ENCODE data around the gene SYTL3. TPM values are rescaled to one million over a fixed set of nuclear protein-coding genes. Genes with fewer than 3 reads are reported as not detected.
"Not testable (repeated sequence)": the region's sequence is repeated elsewhere in the genome, so short reads cannot be mapped to it uniquely, and the experiment has no call there.

The SYTL3 gene
- polyA plus RNA-seq, 1 donor (not counting 4 experiments of a cell fraction or from before 2014, with no cell fraction given): 1.4 TPM

- dilution Hi-C loops (cut with MboI; ENCODE audit: extremely low pct_ligation_motif_present, low sequenced_read_pairs): no loop called here
- no peaks in the 10 kb centered on the region for H3K27me3 ChIP-seq (ENCODE audit: control insufficient read depth, extremely low read depth, insufficient read depth, low read length)
- H2AFZ ChIP-seq (ENCODE audit: control insufficient read depth, low read length): no peak overlapping the region
- no peak overlapping the region for H3K4me3 ChIP-seq (ENCODE audit: control insufficient read depth in 2 of 3, extremely low read depth in 1 of 3, insufficient read depth in 2 of 3, low read depth in 1 of 3, low read length in 3 of 3)
- peak overlapping the region; percentile 22 for H3K27ac ChIP-seq (ENCODE audit: control insufficient read depth, insufficient read depth, low read length)
- peaks cover 41% of the 10 kb centered on the region for H3K4me1 ChIP-seq (ENCODE audit: control insufficient read depth, extremely low read depth, insufficient read depth, low read length)
- no peak overlapping the region for H3K4me2 ChIP-seq (ENCODE audit: control insufficient read depth, extremely low read depth, insufficient read depth, low read depth, low read length)
- no peaks in the 10 kb centered on the region for H3K9me1 ChIP-seq (ENCODE audit: control insufficient read depth, extremely low read depth, insufficient read depth, low read length)
- peaks cover 18% of the 10 kb centered on the region for H3K79me2 ChIP-seq (ENCODE audit: control insufficient read depth, insufficient read depth, low read length)
- FAIRE-seq: no peak
- TF ChIP-seq EZH2 (IDR thresholded peaks at IDR 0.05; ENCODE audit: low read length) (no peak), CTCF (optimal IDR thresholded peaks at IDR 0.05 in 1 of 3, IDR thresholded peaks at IDR 0.05 in 1 of 3, conservative IDR thresholded peaks at IDR 0.05 in 1 of 3; ENCODE audit: extremely low read depth in 1 of 3, insufficient read depth in 2 of 3, low read length in 3 of 3) (no peak)
- H3K9ac ChIP-seq (ENCODE audit: control insufficient read depth, extremely low read depth, insufficient read depth, low read length): no peak overlapping the region
- DNase-seq (ENCODE audit: low read depth, low spot score): no peak
- no peaks in the 10 kb centered on the region for H4K20me1 ChIP-seq (ENCODE audit: control insufficient read depth, extremely low read depth, insufficient read depth, low read length)
- no peaks in the 10 kb centered on the region for H3K9me3 ChIP-seq (ENCODE audit: control insufficient read depth, low read depth, low read length)
- no peaks in the 10 kb centered on the region for H3K36me3 ChIP-seq (ENCODE audit: control insufficient read depth in 2 of 2, extremely low read depth in 1 of 2, insufficient read depth in 2 of 2, low read length in 2 of 2)
Measured at GRCh38 chr6:158647501-158647900, 2.4 kb upstream of the SYTL3 start.

- Histone ChIP-seq H3K36me3 (ENCODE audit: control insufficient read depth in 2 of 2, extremely low read depth in 1 of 2, insufficient read depth in 2 of 2, low read length in 2 of 2) (no peaks in the 10 kb centered on the region), H3K27ac (ENCODE audit: control insufficient read depth, insufficient read depth, low read length) (peak overlapping the region; percentile 83), H3K4me2 (ENCODE audit: control insufficient read depth, extremely low read depth, insufficient read depth, low read depth, low read length) (peak overlapping the region; percentile 77), H4K20me1 (ENCODE audit: control insufficient read depth, extremely low read depth, insufficient read depth, low read length) (no peaks in the 10 kb centered on the region), H3K9me1 (ENCODE audit: control insufficient read depth, extremely low read depth, insufficient read depth, low read length) (no peaks in the 10 kb centered on the region), H3K4me1 (ENCODE audit: control insufficient read depth, extremely low read depth, insufficient read depth, low read length) (peaks cover 35% of the 10 kb centered on the region), H3K4me3 (ENCODE audit: control insufficient read depth in 2 of 3, extremely low read depth in 1 of 3, insufficient read depth in 2 of 3, low read depth in 1 of 3, low read length in 3 of 3) (peak overlapping the region in 2 of 3 experiments; percentile 5 to 31), H3K27me3 (ENCODE audit: control insufficient read depth, extremely low read depth, insufficient read depth, low read length) (no peaks in the 10 kb centered on the region), H2AFZ (ENCODE audit: control insufficient read depth, low read length) (peak overlapping the region; percentile 44), H3K9me3 (ENCODE audit: control insufficient read depth, low read depth, low read length) (no peaks in the 10 kb centered on the region), H3K9ac (ENCODE audit: control insufficient read depth, extremely low read depth, insufficient read depth, low read length) (peak overlapping the region; percentile 67), H3K79me2 (ENCODE audit: control insufficient read depth, insufficient read depth, low read length) (peaks cover 8% of the 10 kb centered on the region)
- peak; percentile 72 for FAIRE-seq
- dilution Hi-C loops (cut with MboI; ENCODE audit: extremely low pct_ligation_motif_present, low sequenced_read_pairs): no loop called here
- peak; percentile 46 for DNase-seq (ENCODE audit: low read depth, low spot score)
- TF ChIP-seq EZH2 (IDR thresholded peaks at IDR 0.05; ENCODE audit: low read length): no peak
- TF ChIP-seq CTCF (optimal IDR thresholded peaks at IDR 0.05 in 1 of 3, IDR thresholded peaks at IDR 0.05 in 1 of 3, conservative IDR thresholded peaks at IDR 0.05 in 1 of 3; ENCODE audit: extremely low read depth in 1 of 3, insufficient read depth in 2 of 3, low read length in 3 of 3): no peak
Measured at GRCh38 chr6:158648682-158649131, 1.1 kb upstream of the SYTL3 start.

- dilution Hi-C loops (cut with MboI; ENCODE audit: extremely low pct_ligation_motif_present, low sequenced_read_pairs); FAIRE-seq: not testable (repeated sequence)
Measured at GRCh38 chr6:158651981-158652737, 2.3 kb downstream of the SYTL3 start.

More at GRCh38 chr6:158651981-158652737, 2.3 kb downstream of the SYTL3 start:
- H2AFZ ChIP-seq (ENCODE audit: control insufficient read depth, low read length); H3K9ac ChIP-seq (ENCODE audit: control insufficient read depth, extremely low read depth, insufficient read depth, low read length); DNase-seq (ENCODE audit: low read depth, low spot score); H3K36me3 ChIP-seq (ENCODE audit: control insufficient read depth in 2 of 2, extremely low read depth in 1 of 2, insufficient read depth in 2 of 2, low read length in 2 of 2); H3K27ac ChIP-seq (ENCODE audit: control insufficient read depth, insufficient read depth, low read length); H3K9me3 ChIP-seq (ENCODE audit: control insufficient read depth, low read depth, low read length); H3K9me1 ChIP-seq (ENCODE audit: control insufficient read depth, extremely low read depth, insufficient read depth, low read length); H3K27me3 ChIP-seq (ENCODE audit: control insufficient read depth, extremely low read depth, insufficient read depth, low read length); H3K4me2 ChIP-seq (ENCODE audit: control insufficient read depth, extremely low read depth, insufficient read depth, low read depth, low read length); H4K20me1 ChIP-seq (ENCODE audit: control insufficient read depth, extremely low read depth, insufficient read depth, low read length); H3K79me2 ChIP-seq (ENCODE audit: control insufficient read depth, insufficient read depth, low read length); H3K4me3 ChIP-seq (ENCODE audit: control insufficient read depth in 2 of 3, extremely low read depth in 1 of 3, insufficient read depth in 2 of 3, low read depth in 1 of 3, low read length in 3 of 3): not testable (repeated sequence)
- H3K4me1 ChIP-seq (ENCODE audit: control insufficient read depth, extremely low read depth, insufficient read depth, low read length): peaks cover 13% of the 10 kb centered on the region

Measured in keratinocyte (primary cell).